Measurements from ENCODE around the gene ACTBL2. TPM values are rescaled to one million over a fixed set of nuclear protein-coding genes. Genes with fewer than 3 reads are reported as not detected.

ACTBL2 gene
- total RNA-seq, 3 donors from 2014 or later (not counting 1 experiment from before 2014, with no cell fraction given): not detected

GRCh38 chr5:57505272-57506200, 22.9 kb upstream of the ACTBL2 start:
- Histone ChIP-seq H3K4me3 (ENCODE audit: low read length) (no peak overlapping the region), H3K27me3 (ENCODE audit: control insufficient read depth, insufficient read depth, low read length) (no peaks in the 10 kb centered on the region), H3K27ac (ENCODE audit: low read length) (no peak overlapping the region), H3K4me1 (ENCODE audit: control insufficient read depth, insufficient read depth, low read length) (no peaks in the 10 kb centered on the region), H3K9me3 (ENCODE audit: control insufficient read depth, insufficient read depth, low read length) (no peaks in the 10 kb centered on the region), H3K36me3 (ENCODE audit: control insufficient read depth, insufficient read depth, low read length) (no peaks in the 10 kb centered on the region)
- Mint-ChIP-seq H3K4me3 (no peak overlapping the region), H3K4me1 (no peaks in the 10 kb centered on the region), H3K27ac (no peak overlapping the region), H3K27me3 (ENCODE audit: low read depth in 2 of 2) (peaks cover under 1 to 10% of the 10 kb centered on the region in 2 donors), H3K9me3 (no peaks in the 10 kb centered on the region), H3K36me3 (no peaks in the 10 kb centered on the region)
- TF ChIP-seq CTCF (IDR thresholded peaks at IDR 0.05): no peak
- DNase-seq: no peak
- intact Hi-C loops (cut with micrococcal nuclease): no loop called here
- WGBS (ENCODE audit: insufficient coverage): 87% methylated on average over 4 of the region's 5 CpGs
- ATAC-seq: no peak

GRCh38 chr5:57504357-57504756, 21.7 kb upstream of the ACTBL2 start:
- Mint-ChIP-seq H3K4me3 (no peak overlapping the region), H3K9me3 (no peaks in the 10 kb centered on the region), H3K36me3 (no peaks in the 10 kb centered on the region), H3K27ac (no peak overlapping the region), H3K4me1 (peaks cover 0 to under 1% of the 10 kb centered on the region in 2 donors), H3K27me3 (ENCODE audit: low read depth in 2 of 2) (peaks cover 0 to 10% of the 10 kb centered on the region in 2 donors)
- no peak for TF ChIP-seq CTCF (IDR thresholded peaks at IDR 0.05)
- 84% methylated on average over 5 of the region's 5 CpGs for WGBS (ENCODE audit: insufficient coverage)
- ATAC-seq: no peak
- no peaks in the 10 kb centered on the region for H3K4me1 ChIP-seq (ENCODE audit: control insufficient read depth, insufficient read depth, low read length)
- intact Hi-C loops (cut with micrococcal nuclease): no loop called here
- no peaks in the 10 kb centered on the region for H3K36me3 ChIP-seq (ENCODE audit: control insufficient read depth, insufficient read depth, low read length)
- H3K27ac ChIP-seq (ENCODE audit: low read length): no peak overlapping the region
- no peak for DNase-seq
- H3K4me3 ChIP-seq (ENCODE audit: low read length): no peak overlapping the region
- H3K9me3 ChIP-seq (ENCODE audit: control insufficient read depth, insufficient read depth, low read length): no peaks in the 10 kb centered on the region
- no peaks in the 10 kb centered on the region for H3K27me3 ChIP-seq (ENCODE audit: control insufficient read depth, insufficient read depth, low read length)

GRCh38 chr5:57503433-57503832, 20.8 kb upstream of the ACTBL2 start:
- ATAC-seq (no peak), DNase-seq (no peak)
- intact Hi-C loops (cut with micrococcal nuclease): no loop called here
- Mint-ChIP-seq H3K4me3 (no peak overlapping the region), H3K27me3 (ENCODE audit: low read depth in 2 of 2) (peaks cover under 1 to 10% of the 10 kb centered on the region in 2 donors), H3K4me1 (peaks cover 0 to 4% of the 10 kb centered on the region in 2 donors), H3K9me3 (no peaks in the 10 kb centered on the region), H3K27ac (no peak overlapping the region), H3K36me3 (no peaks in the 10 kb centered on the region)
- Histone ChIP-seq H3K27me3 (ENCODE audit: control insufficient read depth, insufficient read depth, low read length) (no peaks in the 10 kb centered on the region), H3K27ac (ENCODE audit: low read length) (no peak overlapping the region), H3K4me1 (ENCODE audit: control insufficient read depth, insufficient read depth, low read length) (no peaks in the 10 kb centered on the region), H3K4me3 (ENCODE audit: low read length) (no peak overlapping the region), H3K9me3 (ENCODE audit: control insufficient read depth, insufficient read depth, low read length) (no peaks in the 10 kb centered on the region), H3K36me3 (ENCODE audit: control insufficient read depth, insufficient read depth, low read length) (no peaks in the 10 kb centered on the region)
- WGBS (ENCODE audit: insufficient coverage): 52% methylated on average over 3 of the region's 3 CpGs
- TF ChIP-seq CTCF (IDR thresholded peaks at IDR 0.05): no peak

Measured in natural killer cell (primary cell).